ENCODE data around the gene INHBE.

Gene INHBE

DNA sequence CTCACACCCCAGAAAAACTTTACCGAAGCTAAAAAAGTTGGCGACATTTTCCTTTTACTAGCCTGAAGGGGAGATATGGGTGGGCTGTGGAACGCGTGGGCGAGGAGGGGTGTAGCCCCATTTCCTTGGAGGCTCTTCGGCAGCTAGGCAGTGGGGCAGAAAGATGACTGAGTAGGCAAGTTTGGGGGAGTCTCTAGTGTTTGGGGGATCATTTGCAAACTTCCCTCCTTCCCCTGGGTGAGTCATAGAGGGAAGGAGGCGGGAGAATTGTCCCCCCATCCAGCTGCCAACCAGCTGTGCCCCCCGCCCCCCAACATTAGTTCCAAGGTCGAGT is 6.8 kb downstream of the INHBE start:
- no peak for DNase-seq

DNA sequence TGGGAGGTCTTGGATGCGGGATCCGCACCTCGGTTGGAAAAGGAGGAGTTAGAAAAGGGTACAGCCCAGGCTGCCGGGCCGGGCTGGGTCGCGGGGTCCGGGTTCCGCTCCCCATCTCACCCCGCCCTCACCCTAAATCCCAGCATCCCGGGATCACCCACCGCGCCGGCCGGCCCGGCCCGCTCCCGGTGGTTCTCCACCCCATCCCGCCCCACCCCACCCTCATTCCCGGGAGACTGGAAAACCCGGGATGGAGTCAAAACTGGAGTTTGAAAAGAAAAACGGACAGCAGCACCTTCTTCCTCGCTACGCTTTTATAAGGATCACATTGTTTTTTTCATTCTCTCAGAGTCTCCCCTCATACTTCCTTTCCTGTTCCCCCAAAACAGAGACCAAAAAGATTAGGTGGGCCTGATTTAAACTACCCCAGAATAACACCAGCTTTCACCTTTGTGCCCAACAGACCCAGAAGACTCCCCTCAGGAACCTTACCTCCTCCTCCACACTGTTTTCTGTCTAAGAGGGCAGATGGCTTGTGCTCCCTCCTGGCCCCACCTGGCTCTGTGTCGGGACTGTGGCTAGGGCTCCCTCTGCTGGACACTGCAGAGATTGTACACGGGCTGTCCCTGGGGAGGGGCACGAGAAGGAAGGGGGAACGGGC is 7.3 kb downstream of the INHBE start:
- peak; percentile 92 for DNase-seq

DNA sequence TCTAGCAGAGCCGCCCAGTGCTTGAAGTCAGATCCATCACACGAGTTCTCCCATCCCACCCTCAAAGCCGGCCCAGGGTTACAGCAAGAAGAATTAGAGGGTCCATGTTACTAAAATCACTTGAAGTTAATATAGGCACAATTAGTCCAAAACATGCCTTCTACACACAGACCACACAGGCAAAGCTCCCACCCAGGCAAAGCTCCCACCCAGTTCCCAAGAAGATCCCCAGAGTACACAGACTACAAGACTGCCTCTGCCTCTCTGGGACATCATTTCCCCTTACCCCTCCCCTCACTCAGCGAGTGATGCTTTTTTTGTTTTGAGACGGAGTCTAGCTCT is 7.8 kb downstream of the INHBE start:
- DNase-seq, result no peak

DNA sequence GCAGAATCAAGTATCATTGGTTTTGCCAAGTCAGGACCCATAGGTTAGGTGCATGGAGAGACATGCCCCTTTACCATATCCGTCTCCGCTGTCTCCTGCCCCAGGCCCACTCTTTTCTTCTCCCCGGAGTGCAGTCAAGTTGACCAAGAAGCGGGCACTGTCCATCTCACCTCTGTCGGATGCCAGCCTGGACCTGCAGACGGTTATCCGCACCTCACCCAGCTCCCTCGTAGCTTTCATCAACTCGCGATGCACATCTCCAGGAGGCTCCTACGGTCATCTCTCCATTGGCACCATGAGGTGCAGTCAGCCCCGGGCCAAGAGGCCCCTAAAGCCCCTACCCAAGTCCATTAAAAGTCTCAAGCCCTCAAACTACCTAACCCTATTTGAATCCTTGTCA is 9.5 kb downstream of the INHBE start:
- no peak for DNase-seq

DNA sequence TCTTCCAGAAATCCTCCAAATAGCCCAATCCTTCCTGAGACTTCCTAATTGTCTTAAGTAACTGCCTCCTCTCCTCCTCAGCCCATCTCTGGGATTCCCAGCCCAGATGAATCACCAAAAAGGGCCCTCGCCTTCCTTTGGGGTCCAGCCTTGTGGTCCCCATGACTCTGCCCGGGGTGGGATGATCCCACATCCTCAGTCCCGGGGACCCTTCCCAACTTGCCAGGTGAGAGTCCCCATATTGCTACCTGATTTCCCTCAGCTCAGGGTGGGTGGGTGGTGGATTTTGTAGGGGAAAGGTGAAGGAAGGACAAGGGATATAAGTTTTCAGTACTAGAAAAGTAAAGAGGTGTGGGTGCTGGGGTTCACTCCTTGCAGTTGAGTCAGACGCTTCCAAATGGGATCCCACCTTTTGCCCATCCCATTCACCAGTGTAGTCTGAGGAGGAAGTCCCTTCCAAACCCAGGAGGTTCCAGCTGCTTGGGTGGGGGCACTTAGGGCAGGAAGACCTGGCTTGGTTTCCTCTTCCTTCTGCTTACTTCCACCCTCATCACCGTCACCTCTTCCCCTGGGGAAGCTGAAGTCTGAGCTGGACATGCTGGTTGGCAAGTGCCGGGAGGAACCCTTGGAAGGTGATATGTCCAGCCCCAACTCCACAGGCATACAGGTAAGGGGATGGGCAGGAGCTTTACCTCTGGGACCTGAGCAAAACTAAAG is 10.1 kb downstream of the INHBE start:
- DNase-seq, result no peak

DNA sequence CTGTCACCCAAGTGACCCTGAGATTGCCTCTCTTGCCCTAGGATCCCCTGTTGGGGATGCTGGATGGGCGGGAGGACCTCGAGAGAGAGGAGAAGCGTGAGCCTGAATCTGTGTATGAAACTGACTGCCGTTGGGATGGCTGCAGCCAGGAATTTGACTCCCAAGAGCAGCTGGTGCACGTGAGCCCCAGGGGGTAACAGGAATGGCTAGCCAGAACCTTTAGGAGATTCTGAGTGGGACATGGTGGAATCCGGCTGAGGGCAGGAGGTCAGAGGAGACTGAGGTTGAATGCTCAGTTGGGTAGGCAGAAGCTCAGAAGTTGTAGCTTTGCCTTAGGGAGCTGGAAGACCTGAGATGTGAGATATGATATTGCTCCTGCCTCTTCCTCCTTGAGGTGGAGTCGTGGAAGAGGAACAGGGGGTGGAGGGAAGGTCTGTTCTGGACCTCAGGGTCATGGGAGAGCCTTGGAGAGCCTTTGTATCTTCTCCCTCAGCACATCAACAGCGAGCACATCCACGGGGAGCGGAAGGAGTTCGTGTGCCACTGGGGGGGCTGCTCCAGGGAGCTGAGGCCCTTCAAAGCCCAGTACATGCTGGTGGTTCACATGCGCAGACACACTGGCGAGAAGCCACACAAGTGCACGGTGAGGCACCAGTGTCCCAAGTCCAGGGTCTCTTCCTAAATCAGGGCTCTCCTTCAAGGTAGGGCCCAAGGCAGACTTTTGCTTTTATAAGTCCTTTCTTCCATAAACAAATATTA is 10.8 kb downstream of the INHBE start:
- DNase-seq, result no peak

DNA sequence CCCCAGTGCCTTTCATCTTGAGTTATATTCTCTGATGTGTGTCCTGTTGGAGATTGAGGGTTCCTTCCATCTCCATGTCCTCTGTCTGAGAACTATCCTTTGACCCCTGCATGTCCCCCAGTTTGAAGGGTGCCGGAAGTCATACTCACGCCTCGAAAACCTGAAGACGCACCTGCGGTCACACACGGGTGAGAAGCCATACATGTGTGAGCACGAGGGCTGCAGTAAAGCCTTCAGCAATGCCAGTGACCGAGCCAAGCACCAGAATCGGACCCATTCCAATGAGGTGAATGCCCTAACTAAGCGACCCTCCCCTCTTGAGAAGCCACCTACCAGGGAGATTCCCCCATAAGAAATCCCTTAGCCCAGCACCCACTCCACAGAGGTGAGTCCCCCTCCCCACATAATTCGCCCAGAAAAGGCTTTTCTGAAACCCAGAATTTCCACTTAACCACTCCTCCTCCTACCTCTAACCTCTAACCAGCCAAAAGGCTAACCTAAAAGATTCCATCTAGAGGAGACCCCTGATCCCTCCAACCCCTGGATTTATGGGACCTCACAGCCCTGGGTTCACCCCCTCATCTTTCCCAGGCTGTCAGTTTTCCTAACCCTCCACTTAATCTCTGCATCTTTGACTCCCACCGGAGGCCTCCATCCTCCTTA is 12.2 kb downstream of the INHBE start:
- no peak for DNase-seq

DNA sequence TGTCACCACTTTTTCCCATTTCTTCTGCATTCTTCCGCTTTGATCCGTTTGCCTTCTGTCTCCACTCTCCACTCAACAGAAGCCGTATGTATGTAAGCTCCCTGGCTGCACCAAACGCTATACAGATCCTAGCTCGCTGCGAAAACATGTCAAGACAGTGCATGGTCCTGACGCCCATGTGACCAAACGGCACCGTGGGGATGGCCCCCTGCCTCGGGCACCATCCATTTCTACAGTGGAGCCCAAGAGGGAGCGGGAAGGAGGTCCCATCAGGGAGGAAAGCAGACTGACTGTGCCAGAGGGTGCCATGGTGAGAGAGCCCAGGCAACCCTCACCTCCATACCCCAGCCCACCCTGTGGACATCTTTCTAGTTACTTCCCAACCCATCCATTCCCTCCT is 12.8 kb downstream of the INHBE start:
- no peak for DNase-seq

DNA sequence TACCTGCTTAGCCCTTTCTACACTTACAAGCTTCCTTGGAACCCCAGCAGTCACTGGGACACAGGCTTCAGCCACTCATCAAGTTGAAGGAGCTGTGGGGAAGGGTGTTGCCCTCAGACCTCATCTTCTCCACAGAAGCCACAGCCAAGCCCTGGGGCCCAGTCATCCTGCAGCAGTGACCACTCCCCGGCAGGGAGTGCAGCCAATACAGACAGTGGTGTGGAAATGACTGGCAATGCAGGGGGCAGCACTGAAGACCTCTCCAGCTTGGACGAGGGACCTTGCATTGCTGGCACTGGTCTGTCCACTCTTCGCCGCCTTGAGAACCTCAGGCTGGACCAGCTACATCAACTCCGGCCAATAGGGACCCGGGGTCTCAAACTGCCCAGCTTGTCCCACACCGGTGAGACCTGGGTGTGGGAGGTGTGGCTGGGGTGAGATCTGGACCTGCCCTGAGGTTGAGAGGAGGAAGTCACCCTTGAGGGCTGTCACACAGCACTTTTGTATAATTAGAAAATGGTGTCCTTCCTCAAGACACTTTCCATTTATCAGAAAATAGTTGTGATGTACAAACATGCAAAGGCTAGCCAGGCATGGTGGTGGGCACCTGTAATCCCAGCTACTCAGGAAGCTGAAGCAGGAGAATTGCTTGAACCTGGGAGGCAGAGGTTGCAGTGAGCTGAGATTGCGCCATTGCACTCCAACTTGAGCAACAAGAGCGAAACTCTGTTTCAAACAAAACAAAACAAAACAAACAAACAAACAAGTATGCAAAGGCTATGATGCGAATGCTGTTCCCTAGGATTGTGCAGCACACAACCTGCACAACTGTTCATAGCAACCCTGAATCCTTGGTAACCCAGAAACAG is 14.4 kb downstream of the INHBE start:
- no peak for DNase-seq

DNA sequence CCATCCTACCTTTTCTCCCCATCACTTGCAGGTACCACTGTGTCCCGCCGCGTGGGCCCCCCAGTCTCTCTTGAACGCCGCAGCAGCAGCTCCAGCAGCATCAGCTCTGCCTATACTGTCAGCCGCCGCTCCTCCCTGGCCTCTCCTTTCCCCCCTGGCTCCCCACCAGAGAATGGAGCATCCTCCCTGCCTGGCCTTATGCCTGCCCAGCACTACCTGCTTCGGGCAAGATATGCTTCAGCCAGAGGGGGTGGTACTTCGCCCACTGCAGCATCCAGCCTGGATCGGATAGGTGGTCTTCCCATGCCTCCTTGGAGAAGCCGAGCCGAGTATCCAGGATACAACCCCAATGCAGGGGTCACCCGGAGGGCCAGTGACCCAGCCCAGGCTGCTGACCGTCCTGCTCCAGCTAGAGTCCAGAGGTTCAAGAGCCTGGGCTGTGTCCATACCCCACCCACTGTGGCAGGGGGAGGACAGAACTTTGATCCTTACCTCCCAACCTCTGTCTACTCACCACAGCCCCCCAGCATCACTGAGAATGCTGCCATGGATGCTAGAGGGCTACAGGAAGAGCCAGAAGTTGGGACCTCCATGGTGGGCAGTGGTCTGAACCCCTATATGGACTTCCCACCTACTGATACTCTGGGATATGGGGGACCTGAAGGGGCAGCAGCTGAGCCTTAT is 15.3 kb downstream of the INHBE start:
- no peak for DNase-seq

DNA sequence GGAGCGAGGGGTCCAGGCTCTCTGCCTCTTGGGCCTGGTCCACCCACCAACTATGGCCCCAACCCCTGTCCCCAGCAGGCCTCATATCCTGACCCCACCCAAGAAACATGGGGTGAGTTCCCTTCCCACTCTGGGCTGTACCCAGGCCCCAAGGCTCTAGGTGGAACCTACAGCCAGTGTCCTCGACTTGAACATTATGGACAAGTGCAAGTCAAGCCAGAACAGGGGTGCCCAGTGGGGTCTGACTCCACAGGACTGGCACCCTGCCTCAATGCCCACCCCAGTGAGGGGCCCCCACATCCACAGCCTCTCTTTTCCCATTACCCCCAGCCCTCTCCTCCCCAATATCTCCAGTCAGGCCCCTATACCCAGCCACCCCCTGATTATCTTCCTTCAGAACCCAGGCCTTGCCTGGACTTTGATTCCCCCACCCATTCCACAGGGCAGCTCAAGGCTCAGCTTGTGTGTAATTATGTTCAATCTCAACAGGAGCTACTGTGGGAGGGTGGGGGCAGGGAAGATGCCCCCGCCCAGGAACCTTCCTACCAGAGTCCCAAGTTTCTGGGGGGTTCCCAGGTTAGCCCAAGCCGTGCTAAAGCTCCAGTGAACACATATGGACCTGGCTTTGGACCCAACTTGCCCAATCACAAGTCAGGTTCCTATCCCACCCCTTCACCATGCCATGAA is 16.0 kb downstream of the INHBE start:
- DNase-seq, result no peak

DNA sequence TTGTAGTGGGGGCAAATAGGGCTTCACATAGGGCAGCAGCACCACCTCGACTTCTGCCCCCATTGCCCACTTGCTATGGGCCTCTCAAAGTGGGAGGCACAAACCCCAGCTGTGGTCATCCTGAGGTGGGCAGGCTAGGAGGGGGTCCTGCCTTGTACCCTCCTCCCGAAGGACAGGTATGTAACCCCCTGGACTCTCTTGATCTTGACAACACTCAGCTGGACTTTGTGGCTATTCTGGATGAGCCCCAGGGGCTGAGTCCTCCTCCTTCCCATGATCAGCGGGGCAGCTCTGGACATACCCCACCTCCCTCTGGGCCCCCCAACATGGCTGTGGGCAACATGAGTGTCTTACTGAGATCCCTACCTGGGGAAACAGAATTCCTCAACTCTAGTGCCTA is 16.6 kb downstream of the INHBE start:
- no peak for DNase-seq

DNA sequence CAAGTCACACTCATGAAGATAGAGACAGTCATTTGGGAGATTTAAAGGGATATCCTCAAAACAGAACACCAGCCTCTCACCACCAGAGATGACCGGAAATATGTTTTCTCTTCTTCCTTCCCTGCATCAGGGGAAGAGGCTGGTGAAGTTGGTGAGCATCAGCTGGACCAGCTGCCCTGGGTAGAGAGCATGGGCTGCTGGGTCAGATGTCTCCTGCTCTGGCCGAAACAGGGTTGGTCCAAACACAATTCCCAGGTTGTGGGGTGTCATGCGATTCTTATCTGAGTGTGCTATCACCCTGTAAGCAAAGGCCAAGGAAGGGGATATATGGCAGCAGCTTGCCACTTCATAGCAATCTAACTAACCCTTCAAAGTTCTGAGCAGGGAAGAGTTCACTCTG is 17.3 kb downstream of the INHBE start:
- no peak for DNase-seq

DNA sequence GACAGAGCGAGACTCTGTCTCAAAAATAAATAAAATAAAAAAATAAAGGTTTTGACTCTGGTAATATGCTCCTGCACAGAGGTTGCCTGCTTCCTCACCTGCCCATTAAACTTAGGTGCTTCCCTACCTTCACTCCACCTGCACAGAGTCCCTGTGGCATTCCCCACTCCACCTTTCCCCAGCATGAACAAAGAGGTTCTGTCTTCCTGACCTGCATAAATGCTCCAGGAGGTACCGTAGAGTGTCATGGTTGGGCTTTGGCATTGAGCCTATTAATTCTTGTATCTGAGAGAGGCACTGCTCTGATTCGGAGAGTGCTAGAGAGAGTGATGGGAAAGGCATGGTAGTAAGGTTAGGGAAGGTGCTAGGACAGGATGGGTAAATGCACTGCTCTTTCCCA is 18.3 kb downstream of the INHBE start:
- no peak for DNase-seq

DNA sequence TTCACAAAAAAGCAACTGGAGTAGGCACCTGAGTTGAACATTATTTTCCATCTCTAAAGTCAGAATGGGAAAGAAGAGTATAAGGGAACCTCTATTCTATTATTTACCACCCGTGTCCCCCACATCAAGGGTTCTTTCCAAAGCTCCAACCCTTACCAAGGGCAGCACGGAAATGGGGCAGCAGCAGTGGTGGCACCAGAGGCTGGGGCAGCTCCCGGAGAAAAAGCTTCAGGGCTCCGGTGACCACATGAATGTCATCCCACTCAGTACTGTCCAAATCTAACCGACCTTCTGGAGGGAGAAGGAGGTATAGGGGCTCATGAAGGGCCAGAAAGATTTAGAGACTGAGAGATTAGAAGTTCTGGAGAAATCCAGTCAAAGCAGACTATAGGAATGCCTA is 18.8 kb downstream of the INHBE start:
- no peak for DNase-seq

DNA sequence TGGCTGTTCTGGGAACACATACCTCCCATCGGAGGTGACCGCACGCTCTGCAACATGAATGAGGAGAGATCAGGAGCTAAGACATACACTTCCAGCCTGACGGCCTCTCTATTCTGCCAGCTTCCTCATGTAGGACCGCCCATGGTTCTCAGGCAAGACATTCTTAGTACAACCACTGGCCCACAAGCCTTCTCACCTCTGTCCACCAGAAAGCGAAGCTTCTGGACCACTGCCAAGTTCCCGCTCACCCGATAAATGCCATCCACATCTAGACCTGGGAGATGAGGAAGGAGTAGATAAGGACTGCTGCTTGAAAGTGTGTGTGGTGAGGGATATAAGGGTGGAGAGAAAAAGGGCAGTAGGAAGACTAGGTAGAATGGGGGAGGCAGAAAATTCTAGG is 19.3 kb downstream of the INHBE start:
- DNase-seq, result no peak

DNA sequence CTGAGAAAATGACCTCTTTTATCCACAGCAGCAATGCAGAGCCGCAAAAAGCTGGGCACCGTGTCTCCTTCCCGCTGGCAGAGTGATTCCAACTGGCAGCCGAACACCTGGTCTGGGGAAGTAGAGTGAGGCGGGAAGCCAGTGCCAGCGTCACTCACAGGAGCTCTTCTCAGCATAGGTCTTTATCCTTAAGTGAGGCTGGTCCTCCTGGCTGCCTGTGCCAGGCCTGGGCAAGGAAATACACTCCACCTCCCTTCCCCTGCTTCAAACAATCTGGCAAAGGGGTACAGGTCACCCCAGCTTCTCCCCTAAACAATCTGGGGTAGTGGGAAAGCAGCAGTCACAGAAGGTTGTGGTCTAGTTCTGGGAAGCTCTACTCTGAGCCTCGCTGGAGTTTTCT is 19.8 kb downstream of the INHBE start:
- DNase-seq, result no peak

DNA sequence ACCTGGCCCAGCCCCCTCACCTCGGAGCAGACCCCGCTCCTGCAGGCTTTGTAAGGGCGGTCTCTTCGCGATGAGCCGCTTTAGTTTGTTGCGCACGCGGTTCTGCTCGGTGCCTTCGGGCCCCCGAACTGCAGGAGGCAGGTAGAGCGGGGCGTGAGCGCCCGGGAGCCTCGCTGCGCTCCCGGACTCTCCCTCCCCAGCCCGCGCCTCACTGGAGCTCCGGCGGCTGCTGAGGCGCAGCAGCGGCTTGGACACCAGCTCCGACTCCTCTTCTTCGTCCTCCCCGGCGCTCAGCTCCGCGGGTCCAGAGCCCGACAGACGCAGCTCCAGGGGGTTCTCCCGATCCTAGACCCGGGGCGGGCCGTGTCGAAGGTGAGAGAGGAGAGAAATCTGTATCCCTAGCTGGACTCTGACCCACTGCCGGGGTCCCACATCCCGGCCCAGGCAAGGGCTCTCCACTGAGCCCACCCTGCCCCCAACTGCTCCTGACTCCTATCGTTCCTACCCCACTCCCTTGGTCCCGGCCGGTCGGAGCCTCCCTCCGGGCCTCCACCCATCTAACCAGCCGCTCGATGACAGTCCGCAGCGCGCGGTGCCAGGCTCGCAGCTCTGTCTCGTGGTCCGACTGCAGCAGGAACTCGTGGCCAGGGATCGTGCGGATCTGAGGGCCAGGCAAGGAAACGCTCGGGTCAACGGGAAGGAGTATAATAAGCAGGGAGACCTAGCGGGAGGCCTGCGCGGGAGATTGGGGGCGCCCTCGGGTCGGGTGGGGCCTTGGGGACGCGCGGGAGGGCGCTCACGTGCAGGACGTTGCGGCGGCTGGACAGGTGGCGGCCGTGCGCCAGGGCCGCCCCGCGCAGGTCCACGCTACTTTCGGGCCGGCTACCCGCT is 20.4 kb downstream of the INHBE start:
- DNase-seq, result no peak

DNA sequence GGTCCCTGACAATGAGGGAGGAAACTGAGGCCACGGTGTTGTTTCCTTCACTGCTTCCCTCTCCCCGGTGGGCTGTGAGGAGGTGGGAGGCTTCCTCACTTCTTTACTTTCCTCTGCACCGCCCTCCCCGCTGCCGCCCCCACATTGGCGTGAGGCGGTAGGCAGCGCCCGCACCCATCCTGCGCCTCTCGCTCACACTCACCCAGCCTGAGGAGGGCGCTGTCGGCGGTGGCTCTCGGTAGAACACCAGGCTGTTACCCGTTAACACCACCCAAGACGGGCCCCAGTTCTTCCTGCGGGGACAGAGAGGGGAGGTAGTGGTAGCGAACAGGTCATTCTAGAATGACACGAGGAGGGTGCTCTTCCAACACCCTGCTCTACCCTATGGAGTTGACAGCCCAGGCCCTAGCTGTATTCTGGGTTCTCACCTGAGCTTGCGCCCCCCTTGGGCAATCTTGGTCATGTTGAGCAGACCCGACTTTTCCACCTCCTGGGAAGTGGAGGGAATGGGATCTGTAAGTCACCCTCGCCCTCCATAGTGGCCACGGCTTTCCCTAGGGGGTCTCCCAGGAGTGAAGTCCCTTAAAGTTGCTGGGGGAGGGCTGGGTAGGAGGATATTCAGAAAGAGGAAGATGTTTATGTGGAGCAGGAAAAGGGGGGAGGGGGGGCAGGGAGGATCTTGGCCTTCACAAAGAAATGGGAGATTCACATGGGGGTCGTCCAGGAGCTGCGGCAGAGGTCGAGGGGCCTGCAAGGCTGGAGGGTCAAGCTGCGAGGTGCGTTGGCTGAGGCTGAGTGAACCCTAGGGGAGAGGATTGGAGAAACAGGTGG is 21.3 kb downstream of the INHBE start:
- DNase-seq, result no peak
